Measurements from ENCODE around the gene COL5A1.

The COL5A1 gene

GRCh38 chr9:134792627-134793026, 151.0 kb downstream of the COL5A1 start:
- no peaks in the 10 kb centered on the region for H3K9me3 ChIP-seq (ENCODE audit: insufficient read depth, low read length)
- H2AFZ ChIP-seq (ENCODE audit: low read depth, low read length) = no peak overlapping the region
- TF ChIP-seq CTCF (IDR thresholded peaks at IDR 0.05; ENCODE audit: low read depth, low read length) (no peak), EZH2phosphoT487 (IDR thresholded peaks at IDR 0.05; ENCODE audit: low read depth) (no peak)
- no peaks in the 10 kb centered on the region for H3K4me1 ChIP-seq (ENCODE audit: low read length)
- no peak overlapping the region for H3K9ac ChIP-seq (ENCODE audit: low read length)
- no peaks in the 10 kb centered on the region for H4K20me1 ChIP-seq (ENCODE audit: insufficient read depth, low read length)
- H3K27me3 ChIP-seq (ENCODE audit: low read depth, low read length) = peaks cover 19% of the 10 kb centered on the region
- no peak overlapping the region for H3K4me2 ChIP-seq (ENCODE audit: low read length)
- no peaks in the 10 kb centered on the region for H3K79me2 ChIP-seq (ENCODE audit: low read length)
- no peak overlapping the region for H3K27ac ChIP-seq (ENCODE audit: low read length)
- no peak overlapping the region for H3K4me3 ChIP-seq (ENCODE audit: low read length)
- H3K36me3 ChIP-seq (replicated peaks; ENCODE audit: low read depth, low read length) = no peaks in the 10 kb centered on the region

- H3K27ac ChIP-seq (ENCODE audit: low read length) = no peak overlapping the region
- no peaks in the 10 kb centered on the region for H4K20me1 ChIP-seq (ENCODE audit: insufficient read depth, low read length)
- no peak for TF ChIP-seq EZH2phosphoT487 (IDR thresholded peaks at IDR 0.05; ENCODE audit: low read depth)
- no peak for TF ChIP-seq CTCF (IDR thresholded peaks at IDR 0.05; ENCODE audit: low read depth, low read length)
- peaks cover 14% of the 10 kb centered on the region; the same call in 1 of the 2 replicates for H3K27me3 ChIP-seq (ENCODE audit: low read depth, low read length)
- H3K36me3 ChIP-seq (replicated peaks; ENCODE audit: low read depth, low read length) = no peaks in the 10 kb centered on the region
- H3K4me1 ChIP-seq (ENCODE audit: low read length) = no peaks in the 10 kb centered on the region
- H2AFZ ChIP-seq (ENCODE audit: low read depth, low read length) = no peak overlapping the region
- H3K9me3 ChIP-seq (ENCODE audit: insufficient read depth, low read length) = no peaks in the 10 kb centered on the region
- no peak overlapping the region for H3K4me3 ChIP-seq (ENCODE audit: low read length)
- H3K4me2 ChIP-seq (ENCODE audit: low read length) = no peak overlapping the region
- H3K79me2 ChIP-seq (ENCODE audit: low read length) = no peaks in the 10 kb centered on the region
- no peak overlapping the region for H3K9ac ChIP-seq (ENCODE audit: low read length)
These were observed 151.9 kb downstream of the COL5A1 start for GRCh38 chr9:134793288-134794188.

- Histone ChIP-seq H3K9me3 (ENCODE audit: insufficient read depth, low read length) (no peaks in the 10 kb centered on the region), H2AFZ (ENCODE audit: low read depth, low read length) (no peak overlapping the region), H3K4me2 (ENCODE audit: low read length) (no peak overlapping the region), H3K27ac (ENCODE audit: low read length) (no peak overlapping the region), H3K36me3 (replicated peaks; ENCODE audit: low read depth, low read length) (no peaks in the 10 kb centered on the region), H3K4me3 (ENCODE audit: low read length) (no peak overlapping the region), H3K4me1 (ENCODE audit: low read length) (no peaks in the 10 kb centered on the region), H4K20me1 (ENCODE audit: insufficient read depth, low read length) (no peaks in the 10 kb centered on the region), H3K79me2 (ENCODE audit: low read length) (no peaks in the 10 kb centered on the region), H3K27me3 (ENCODE audit: low read depth, low read length) (peaks cover 10% of the 10 kb centered on the region; the same call in 1 of the 2 replicates), H3K9ac (ENCODE audit: low read length) (no peak overlapping the region)
- TF ChIP-seq EZH2phosphoT487 (IDR thresholded peaks at IDR 0.05; ENCODE audit: low read depth) (no peak), CTCF (IDR thresholded peaks at IDR 0.05; ENCODE audit: low read depth, low read length) (no peak)
These were observed 153.2 kb downstream of the COL5A1 start for GRCh38 chr9:134794663-134795370.

DNA sequence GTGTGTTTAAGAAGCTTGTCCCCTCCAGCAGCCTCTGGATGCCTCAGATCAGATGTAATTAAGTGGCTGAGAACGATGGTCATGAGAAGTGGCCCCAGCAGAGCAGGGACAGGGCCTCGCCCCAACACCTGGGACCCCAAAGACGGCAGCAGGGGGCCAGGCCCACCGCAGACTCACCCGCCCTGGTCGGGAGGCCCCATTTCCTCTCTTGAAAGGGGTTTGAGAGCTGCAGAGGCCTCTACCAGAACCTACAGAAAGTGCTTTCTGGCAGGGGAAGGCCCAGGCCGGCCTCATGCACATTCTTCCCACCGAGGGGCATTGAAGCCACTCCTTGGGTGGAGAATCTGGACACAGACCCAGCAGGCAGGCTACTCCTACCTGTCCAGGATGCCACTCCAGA, 153.8 kb downstream of the COL5A1 start:
- H3K4me3 ChIP-seq (ENCODE audit: low read length) = no peak overlapping the region
- peaks cover 10% of the 10 kb centered on the region; the same call in 1 of the 2 replicates for H3K27me3 ChIP-seq (ENCODE audit: low read depth, low read length)
- no peak overlapping the region for H3K9ac ChIP-seq (ENCODE audit: low read length)
- H3K79me2 ChIP-seq (ENCODE audit: low read length) = no peaks in the 10 kb centered on the region
- H3K4me2 ChIP-seq (ENCODE audit: low read length) = no peak overlapping the region
- no peak overlapping the region for H2AFZ ChIP-seq (ENCODE audit: low read depth, low read length)
- no peaks in the 10 kb centered on the region for H4K20me1 ChIP-seq (ENCODE audit: insufficient read depth, low read length)
- TF ChIP-seq EZH2phosphoT487 (IDR thresholded peaks at IDR 0.05; ENCODE audit: low read depth) = no peak
- TF ChIP-seq CTCF (IDR thresholded peaks at IDR 0.05; ENCODE audit: low read depth, low read length) = no peak
- no peaks in the 10 kb centered on the region for H3K36me3 ChIP-seq (replicated peaks; ENCODE audit: low read depth, low read length)
- H3K9me3 ChIP-seq (ENCODE audit: insufficient read depth, low read length) = no peaks in the 10 kb centered on the region
- no peaks in the 10 kb centered on the region for H3K4me1 ChIP-seq (ENCODE audit: low read length)
- no peak overlapping the region for H3K27ac ChIP-seq (ENCODE audit: low read length)
